Karpas-422 (cell line): ENCODE measurements around the gene ADGRG6. TPM values are rescaled to one million over a fixed set of nuclear protein-coding genes. Genes with fewer than 3 reads are reported as not detected.

Source experiments
- total RNA-seq: library from RNA; depleted of rRNA; stranded (reverse); fragments of >200 nt; shearing (Covaris generic); gene quantifications from 2 replicates; pipeline ENCODE4 v1.2.3, GENCODE V29; 2014; ENCODE audit warnings: low replicate concordance; rRNA removed

The ADGRG6 gene
- total RNA-seq, 1 experiment from 2014 or later, result not detected

Other genes starting within 250 kb of the ADGRG6 start
- gene GJE1, start 169.1 kb upstream of the ADGRG6 start, total RNA-seq, result not detected in 2 replicates
- not detected in 2 replicates for gene NMBR, start 154.9 kb upstream of the ADGRG6 start, total RNA-seq
- 45.1 and 90.8 TPM in 2 replicates for gene VTA1, start 154.7 kb upstream of the ADGRG6 start, total RNA-seq